GM18909 (cell line): Measurements from ENCODE around the gene CDC6.

Source experiments
- ATAC-seq: cut with Tn5 transposase; IDR thresholded peaks from one replicate; pipeline ENCODE4 v1.9.1; 2021; ENCODE audit warnings: mild to moderate bottlenecking; ENCODE audit not compliant: unreplicated experiment, poor library complexity

CDC6 gene, protein sequence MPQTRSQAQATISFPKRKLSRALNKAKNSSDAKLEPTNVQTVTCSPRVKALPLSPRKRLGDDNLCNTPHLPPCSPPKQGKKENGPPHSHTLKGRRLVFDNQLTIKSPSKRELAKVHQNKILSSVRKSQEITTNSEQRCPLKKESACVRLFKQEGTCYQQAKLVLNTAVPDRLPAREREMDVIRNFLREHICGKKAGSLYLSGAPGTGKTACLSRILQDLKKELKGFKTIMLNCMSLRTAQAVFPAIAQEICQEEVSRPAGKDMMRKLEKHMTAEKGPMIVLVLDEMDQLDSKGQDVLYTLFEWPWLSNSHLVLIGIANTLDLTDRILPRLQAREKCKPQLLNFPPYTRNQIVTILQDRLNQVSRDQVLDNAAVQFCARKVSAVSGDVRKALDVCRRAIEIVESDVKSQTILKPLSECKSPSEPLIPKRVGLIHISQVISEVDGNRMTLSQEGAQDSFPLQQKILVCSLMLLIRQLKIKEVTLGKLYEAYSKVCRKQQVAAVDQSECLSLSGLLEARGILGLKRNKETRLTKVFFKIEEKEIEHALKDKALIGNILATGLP

DNA sequence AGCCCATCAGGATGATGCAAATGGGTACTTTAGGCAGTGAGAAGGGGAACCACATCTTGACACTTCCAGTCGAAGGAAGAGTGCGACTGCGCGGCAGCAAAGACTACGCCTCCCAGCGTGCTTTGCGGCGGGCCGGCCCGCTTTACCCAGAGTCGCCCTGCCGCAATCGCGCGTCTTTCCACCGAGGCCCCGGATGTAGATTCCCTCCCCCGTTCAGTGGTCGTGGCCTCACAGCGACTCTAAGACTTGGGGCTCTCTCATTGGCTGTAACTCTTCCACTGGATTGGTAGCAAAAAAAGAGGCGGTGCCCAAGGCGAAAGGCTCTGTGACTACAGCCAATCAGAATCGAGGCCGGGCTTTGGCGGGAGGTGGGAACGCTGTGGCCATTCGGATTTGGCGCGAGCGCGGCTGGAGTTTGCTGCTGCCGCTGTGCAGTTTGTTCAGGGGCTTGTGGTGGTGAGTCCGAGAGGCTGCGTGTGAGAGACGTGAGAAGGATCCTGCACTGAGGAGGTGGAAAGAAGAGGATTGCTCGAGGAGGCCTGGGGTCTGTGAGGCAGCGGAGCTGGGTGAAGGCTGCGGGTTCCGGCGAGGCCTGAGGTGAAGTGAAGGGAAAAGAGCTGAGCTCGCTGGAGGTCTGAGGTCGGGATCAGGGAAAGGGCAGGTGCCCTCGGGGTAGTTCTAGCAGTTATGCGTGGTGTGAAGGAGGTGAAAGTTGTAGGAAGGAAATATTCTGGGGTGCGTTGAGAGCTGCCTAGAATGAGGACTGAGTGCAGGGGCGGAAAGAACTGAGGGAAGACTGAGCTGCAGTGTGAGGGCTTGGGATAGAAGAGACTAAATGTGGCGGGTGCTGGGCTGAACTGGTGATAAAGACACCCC is at the start of gene CDC6:
CDC6 (plus strand) TSS at position 386 of the 876 bp plus-strand sequence. CDS start 1,542 bp downstream, outside the sequence.
- peak; percentile 94 for ATAC-seq

DNA sequence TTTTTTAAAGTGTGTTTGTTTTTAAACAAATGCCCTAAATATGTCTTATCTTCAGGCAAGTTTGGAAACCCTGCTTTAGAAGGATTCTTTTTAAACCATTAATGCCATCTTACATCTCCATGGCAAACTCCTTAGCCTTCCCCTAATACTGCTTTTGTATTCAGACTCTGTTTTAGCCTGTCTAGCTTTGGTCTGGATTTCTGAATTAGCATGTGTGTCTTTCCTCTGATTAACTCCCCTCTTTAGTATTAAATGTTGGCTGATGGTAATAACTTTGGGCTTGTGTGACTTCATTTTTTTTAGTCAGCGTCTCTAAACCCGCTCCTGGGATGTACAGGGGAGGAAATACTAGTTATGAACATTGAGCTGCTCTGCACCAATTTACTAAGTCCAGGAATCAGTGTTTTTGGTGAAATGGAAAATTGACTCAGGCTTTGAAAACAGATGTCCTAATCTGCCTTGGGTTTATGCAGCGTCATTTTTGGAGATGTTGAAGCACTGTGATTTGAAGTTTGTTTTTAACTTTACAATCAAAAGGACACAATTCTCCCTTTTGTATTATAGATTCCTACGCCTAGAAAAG is 46.3 kb upstream of the CDC6 start:
- ATAC-seq, result no peak

DNA sequence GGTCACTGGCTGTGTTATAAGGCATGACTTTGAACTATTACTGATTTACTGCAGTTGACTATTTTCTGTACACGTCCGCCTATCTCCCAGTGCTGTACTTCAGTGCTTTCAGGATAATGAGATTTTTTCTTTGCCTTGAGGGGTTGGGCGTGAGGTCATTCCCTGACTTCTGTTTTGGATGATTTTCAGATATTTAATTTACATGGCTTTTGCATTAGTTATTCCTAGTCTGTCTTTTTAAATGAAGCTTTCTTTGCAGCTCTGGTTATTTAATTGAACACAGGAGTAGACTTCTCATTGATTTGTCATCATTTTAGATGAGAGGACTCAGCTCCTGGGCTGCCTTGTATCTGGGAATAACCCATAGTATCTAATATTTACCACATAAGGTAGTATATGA is 44.9 kb upstream of the CDC6 start:
- no peak for ATAC-seq

DNA sequence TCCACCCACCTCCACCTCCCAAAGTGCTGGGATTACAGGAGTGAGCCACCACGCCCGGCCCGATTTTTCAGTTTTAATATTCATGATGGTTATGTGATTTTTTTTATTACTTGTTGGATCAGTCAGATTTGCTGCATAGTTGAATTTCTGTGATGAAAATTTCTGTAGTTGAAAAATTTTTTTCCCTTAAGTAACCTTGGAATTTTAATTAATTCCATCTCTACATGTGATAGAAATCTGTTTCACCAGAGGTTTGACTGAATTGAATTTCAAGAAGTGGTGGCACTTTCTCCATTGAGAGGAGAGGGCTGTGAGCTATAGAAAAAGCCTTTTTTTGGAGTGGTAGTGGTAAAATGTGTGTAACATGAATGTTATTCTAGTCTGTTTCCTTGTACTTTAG is 43.9 kb upstream of the CDC6 start:
- ATAC-seq, result no peak

DNA sequence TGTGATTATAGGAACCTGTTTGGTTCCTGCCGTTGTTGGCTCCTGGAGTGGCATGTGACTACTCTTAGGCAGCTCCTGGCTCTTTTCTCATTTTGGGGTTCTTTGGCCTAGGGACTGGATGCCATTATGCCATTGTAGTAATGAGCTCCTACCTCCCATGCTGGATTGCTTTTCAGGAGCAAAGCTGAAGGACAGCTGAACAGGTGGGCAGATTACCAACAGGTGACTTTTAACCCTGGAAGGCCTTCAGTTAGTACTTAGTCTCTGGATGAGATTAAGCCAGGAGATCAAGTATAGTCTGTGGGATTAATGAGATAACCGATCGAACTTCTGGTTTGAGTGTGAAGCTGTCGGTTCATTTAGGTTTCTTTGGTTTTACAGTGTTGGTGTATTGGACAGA is 43.4 kb upstream of the CDC6 start:
- ATAC-seq, result no peak

DNA sequence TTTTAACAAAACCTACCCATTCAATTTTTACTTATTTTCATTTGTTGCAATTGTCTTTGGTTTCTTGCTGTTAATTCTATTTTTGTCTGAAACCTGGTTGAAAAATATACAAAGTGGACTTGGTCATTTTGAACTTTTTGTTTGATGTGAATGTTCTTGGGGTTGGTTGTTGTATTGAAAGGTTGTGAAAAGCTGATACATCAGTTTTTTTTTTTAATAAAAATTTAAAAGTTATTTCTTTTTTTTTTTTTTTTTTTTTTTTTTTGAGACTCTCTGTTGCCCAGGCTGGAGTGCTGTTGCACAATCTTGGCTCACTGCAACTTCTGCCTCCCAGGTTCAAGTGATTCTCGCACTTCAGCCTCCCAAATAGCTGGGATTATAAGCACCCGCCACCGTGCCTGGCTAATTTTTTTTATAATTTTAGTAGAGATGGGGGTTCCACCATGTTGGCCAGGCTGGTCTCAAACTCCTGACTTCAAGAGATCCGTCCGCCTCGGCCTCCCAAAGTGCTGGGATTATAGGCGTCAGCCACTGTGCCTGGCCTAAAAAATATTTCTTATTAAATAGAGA is 39.7 kb upstream of the CDC6 start:
- no peak for ATAC-seq

DNA sequence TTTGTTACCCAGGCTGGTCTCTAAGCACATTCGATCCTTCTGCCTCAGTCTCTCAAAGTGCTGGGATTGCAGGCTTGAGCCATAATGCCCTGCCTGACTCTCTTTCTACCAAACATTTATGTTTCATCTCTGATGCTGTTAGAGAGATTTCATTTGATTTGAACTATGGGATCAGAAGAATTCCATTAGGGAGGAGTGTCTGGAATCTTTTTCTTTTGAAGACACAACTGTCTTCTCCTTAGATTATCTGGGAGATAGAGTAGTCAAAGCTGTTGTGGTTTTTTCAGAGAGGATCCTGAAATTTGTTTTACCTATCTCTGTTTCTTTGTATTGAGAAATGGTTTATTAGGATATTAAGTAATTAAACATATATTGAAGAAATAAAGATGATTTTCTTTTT is 39.2 kb upstream of the CDC6 start:
- no peak for ATAC-seq

DNA sequence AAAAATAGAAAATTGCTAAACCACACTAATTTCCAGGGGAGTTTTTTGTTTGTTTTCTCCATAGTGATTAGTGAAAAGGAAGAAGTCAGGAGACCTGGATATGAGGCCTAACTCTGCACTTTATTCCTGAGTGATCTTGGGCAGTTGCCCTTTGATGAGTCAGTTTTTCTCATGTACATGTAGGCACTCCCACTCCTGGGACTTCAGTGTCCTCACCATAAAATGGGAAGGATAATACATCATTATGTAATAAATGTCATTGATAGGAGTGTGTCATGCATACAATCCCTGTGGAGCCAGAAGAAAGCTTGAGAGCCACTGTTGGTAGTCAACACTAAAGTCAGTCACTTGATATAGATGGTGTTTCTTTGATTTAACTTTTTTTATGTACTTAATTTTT is 36.1 kb upstream of the CDC6 start:
- no peak for ATAC-seq

DNA sequence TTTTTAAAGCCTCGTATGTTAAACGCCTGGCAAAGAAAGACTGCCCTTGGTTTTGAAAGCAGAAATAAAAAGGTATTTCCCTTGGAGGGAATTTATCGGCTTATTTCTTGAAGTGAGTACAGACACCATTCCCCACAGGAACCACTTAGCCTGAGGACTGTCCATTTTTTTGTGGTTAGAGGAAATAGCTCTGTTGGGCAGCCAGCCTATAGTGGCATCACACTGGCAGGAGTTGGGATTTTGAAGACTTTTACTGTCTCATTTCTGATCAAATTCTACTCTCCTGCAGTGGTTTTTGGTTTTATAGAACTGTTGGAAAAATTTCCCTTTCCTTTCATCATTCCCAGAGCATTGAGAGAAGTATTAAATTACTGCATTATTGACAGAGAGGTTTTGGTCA is 34.1 kb upstream of the CDC6 start:
- no peak for ATAC-seq

DNA sequence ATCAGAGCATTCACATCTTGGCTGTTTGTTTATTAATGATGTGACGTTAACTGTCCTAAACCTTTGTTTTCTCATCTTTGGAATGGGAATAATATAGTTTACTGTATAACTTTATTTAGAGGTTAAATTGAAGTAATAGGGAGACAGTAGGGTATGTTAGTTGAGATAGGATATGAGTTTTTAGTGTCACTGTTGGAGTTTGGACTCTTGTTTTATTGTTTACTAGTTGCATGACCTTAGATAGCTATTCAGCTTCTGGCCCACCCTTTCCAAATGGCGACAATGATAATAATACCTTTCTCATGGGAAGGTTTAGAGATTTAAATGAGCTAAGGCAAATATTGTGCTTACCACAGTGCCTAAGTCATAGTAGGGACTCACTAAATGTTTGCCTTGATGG is 28.2 kb upstream of the CDC6 start:
- no peak for ATAC-seq

DNA sequence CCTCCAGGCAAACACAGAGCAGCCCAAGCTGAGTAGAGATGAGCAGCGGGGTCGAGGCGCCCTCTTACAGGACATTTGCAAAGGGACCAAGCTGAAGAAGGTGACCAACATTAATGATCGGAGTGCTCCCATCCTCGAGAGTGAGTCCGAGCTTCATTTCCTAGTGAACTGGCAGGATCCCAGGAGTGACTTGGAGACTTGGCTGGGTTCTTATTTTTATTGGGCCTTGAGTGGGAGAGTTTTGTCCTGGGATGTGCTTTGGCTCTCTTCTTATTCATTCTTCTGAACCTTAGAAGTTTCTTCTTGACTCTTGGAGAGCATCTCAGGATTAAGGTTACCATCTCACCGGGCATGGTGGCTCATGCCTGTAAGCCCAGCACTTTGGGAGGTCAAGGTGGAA is 27.2 kb upstream of the CDC6 start:
- no peak for ATAC-seq

DNA sequence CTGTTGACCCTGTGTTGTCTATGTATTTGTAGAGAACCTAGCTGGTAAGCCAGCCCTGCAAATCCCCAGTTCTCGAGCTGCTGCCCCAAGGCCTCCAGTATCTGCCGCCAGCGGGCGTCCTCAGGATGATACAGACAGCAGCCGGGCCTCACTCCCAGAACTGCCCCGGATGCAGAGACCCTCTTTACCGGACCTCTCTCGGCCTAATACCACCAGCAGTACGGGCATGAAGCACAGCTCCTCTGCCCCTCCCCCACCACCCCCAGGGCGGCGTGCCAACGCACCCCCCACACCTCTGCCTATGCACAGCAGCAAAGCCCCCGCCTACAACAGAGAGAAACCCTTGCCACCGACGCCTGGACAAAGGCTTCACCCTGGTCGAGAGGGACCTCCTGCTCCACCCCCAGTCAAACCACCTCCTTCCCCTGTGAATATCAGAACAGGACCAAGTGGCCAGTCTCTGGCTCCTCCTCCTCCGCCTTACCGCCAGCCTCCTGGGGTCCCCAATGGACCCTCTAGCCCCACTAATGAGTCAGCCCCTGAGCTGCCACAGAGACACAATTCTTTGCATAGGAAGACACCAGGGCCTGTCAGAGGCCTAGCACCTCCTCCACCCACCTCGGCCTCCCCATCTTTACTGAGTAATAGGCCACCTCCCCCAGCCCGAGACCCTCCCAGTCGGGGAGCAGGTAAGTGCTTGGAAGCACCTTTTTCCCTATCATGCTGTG is 23.1 kb upstream of the CDC6 start:
- ATAC-seq, result no peak

DNA sequence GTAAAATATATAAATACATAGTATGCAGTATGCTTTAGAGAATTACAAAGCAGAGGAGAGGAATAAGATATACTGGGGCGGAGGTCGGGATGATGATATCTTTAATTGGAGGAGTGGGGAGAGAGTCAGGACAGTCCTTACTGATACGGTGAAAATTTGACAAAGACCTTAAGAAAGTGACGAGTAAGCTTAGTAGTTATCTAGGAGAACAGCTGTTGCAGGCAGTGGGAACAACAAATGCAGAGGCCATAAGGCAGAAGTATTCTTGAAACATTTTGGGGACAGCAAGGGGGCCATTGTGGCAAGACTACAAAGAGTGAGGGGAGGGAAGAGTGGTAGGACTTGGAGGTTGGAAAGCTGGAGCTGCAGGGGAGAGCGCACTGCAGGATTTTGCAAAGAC is 22.3 kb upstream of the CDC6 start:
- no peak for ATAC-seq

DNA sequence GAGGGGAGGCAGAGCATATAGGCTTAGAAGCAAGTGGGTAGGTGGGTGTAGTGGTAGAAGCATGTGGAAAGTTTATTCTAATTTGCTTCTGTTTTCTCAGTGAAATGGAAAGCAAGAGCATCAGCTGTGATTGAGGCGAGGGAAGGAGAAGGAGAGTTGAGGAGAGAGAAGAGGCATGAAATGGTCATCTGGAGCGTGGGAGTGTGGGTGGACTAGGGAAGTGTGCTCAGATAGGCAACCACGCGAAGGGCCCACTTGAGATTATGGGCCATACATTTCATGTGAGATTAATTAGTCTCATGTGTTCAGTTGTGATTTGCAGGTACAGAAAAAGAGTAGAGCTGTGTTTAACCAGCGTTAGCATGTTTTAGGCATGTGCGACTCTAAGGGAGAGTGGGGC is 20.8 kb upstream of the CDC6 start:
- ATAC-seq, result no peak

DNA sequence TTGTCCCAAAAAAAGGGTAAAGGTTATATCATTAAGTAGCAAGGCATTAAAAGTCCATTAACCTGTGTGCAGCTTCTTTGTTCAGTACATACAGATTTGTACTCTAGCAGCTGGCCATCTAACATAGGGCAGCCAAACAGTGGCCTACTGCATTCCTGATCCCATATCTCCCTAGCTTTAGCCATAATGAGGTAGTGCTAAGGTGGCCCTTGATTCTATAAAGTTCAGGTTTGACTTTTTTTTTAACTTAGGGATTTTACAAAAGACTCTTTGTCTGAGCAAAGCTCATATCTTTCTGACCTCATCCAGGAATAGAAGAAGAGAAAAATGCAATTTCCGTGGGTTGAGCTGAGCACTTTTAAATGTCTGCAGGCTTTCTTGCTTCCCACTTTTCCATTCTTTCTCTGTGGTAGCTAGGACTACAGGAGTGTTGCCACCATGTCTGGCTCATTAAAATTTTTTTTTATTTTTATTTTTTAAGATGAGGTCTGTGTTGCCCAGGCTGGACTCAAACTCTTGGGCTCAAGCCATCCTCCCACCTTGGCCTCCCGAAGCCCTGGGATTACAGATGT is 19.5 kb upstream of the CDC6 start:
- ATAC-seq, result no peak

DNA sequence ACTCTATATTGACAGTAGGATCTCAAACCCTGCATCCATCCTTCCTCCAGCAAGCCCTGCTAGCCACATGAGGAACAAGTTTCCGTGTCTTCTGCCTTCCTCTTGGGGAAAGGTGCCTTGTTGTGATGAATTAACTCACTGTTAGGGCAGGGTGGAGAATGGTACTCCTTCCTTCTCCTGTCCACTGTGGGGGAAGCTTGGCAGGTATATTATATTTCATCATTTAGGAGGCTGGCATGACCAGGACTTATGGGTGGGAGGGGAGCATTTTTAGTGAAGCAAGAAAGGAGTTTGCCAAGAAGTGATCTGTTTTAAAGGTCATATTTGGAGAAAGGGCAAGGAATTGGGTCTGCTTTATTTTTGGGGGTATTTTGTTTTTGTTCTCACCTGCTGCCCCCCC is 9.3 kb upstream of the CDC6 start:
- ATAC-seq, result no peak

DNA sequence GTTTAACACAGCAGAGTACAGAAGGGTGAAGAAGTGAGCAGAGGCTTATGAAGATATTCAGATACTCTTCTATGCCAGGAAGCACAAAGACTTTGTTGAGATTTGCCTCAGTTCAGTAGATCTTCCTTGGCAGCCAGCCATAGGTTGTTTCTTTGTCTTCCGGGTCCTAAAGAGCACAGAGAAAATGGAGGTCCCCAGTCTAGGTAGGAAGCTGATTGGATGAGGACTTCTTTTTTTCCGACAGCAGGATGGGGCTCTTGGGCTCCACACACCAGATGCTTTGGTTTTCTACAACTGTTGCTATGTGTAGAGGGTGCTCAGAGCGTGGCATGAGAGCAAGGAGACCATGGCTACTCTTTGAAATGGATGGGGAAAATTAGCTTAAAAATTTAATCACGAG is 8.3 kb upstream of the CDC6 start:
- ATAC-seq, result no peak

DNA sequence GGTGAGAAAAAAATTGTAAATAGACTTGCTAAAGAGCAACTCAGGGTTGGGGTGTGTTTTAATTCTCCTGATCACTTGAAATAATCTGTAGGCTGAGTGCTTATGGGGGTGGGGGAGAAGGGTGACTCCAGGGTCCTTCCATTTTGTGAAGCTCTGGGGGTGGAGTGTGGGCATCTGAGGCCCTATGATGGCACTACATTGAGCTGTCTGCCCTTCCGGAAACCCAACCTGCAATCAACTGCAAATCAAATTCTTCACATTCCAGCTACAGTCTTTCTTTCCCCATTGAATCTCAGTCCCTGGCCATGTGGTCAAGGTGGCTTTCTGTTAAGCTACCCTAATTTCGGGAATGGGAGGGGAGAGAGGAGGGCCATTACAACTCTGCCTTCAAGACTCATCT is 6.0 kb upstream of the CDC6 start:
- no peak for ATAC-seq

DNA sequence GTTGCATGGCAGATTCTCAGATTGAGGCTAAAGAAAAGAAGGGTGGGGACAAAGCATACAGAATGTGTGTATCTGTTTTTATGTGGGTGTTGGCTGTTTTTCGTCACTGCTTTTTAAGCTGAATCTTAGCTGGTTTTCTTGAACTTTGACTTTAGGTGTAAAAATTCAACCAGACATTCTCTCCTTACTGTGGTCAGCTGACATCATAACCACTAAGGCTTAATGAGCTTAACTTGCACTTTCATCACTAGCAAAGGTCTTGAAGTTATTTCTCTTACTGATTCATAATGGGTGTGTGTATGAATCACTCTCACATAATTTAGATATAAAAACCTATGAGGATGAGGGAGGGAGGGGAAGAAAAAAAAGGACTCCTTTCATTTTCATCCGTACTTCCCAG is 4.0 kb upstream of the CDC6 start:
- ATAC-seq, result no peak
